Stimulated activated CD4-positive, alpha-beta T cell treated with anti-CD3 and anti-CD28 coated beads, Interleukin-4, amount 100 ng/mL, for 48 hours (primary cell): ENCODE data around the gene TAF1.
"Not testable (repeated sequence)": the region's sequence is repeated elsewhere in the genome, so short reads cannot be mapped to it uniquely, and the experiment has no call there.

Source experiments
- DNase-seq, 2 donors: peaks; one replicate each; pipeline ENCODE4 v3.0.0-alpha.2; 2020; ENCODE audit warnings: low read depth in 2 of 2

The TAF1 gene

DNA sequence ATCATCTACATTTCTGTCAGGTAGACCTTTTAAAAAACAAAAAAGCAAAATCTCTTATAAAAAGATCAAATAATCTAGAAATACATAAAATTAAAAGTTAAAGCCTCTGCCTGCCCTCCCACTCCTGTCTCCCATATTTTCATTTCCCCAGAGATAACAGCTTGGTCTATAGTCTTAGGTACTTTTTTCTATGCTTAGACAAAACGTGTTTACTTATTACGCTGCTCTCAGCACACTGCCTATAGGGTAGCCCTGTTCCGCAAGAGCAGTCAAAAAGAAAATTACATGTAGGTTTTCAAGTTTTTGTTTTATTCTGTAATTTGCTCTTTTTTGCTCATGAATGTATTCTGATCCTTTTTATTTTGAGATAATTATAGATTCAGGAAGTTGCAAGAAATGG is 73.3 kb downstream of the TAF1 start:
- DNase-seq = no peak

DNA sequence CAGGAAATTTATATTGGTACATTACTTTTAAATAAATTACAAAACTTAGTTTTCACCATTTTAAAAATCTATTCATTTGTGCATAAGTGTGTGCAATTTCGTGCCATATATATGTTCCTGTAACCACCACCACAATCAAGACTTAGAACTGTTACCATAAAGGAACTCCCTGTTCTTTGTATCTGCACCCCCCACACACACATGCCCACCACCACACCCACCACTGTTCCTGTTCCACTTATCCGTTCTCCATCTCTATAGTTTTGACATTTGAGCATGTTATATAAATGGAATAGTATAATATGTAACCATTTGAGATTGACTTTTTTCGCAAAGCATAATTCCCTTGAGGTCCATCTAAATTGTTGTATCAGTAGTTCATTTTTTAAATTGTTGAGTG is 73.7 kb downstream of the TAF1 start:
- no peak for DNase-seq

DNA sequence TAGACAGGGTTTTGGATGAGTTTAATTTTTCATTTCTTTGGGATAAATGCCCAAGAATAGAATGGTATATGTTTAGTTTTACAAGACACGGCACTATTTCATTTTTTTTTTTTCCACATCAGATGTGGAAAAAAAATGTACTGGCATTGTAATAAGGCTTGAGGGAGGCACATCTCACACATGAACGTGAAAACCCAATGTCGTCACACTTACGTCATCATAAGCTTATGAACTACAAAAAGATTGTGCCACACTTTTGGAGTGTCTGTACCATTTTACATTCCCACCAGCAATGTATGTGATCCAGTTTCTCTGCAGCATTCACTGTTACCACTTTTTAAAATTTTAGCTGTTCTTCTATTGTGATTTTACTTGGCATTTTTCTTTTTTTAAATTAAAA is 74.2 kb downstream of the TAF1 start:
- DNase-seq = no peak

DNA sequence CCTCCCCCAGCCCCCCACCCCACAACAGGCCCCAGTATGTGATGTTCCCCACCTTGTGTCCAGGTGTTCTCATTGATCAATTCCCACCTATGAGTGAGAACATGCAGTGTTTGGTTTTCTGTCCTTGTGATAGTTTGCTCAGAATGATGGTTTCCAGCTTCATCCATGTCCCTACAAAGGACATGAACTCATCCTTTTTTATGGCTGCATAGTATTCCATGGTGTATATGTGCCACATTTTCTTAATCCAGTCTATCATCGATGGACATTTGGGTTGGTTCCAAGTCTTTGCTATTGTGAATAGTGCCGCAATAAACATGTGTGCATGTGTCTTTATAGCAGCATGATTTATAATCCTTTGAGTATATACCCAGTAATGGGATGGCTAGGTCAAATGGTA is 75.7 kb downstream of the TAF1 start:
- DNase-seq = not testable (repeated sequence)

DNA sequence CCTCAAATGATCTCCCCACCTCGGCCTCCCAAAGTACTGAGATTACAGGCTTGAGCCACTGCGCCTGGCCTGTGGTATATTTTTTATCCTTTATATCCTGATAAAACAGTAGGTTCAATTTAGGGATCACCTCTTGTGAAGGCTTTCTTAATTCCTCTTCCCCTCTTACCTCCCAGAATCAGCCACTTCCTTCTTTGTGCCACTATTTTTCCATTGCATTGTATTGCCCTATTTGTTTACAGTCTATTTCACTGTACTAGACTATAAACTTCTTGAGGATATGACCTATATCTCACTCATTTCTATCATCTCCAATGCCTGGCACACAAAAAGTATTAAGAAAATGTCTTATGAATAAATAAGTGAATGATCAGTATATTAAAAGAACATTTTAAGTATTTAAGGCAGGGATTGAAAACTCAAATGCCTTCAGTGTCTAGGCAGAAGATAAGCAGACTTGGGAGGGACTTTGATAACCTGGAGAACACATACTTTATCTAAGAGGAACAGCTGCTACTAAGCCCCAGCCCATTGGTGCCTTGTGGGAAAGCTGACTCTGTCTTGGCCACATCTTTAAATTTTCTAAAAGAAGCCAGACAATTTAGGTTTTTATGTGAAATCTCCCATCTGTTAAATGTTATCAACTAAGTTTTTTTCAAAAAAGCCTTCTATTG is 84.4 kb downstream of the TAF1 start:
- no peak for DNase-seq

DNA sequence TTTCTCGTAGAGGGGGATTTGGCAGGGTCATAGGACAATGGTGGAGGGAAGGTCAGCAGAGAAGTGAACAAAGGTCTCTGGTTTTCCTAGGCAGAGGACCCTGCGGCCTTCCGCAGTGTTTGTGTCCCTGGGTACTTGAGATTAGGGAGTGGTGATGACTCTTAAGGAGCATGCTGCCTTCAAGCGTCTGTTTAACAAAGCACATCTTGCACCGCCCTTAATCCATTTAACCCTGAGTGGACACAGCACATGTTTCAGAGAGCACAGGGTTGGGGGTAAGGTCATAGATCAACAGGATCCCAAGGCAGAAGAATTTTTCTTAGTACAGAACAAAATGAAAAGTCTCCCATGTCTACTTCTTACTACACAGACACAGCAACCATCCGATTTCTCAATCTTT is 85.4 kb downstream of the TAF1 start:
- not testable (repeated sequence) for DNase-seq

DNA sequence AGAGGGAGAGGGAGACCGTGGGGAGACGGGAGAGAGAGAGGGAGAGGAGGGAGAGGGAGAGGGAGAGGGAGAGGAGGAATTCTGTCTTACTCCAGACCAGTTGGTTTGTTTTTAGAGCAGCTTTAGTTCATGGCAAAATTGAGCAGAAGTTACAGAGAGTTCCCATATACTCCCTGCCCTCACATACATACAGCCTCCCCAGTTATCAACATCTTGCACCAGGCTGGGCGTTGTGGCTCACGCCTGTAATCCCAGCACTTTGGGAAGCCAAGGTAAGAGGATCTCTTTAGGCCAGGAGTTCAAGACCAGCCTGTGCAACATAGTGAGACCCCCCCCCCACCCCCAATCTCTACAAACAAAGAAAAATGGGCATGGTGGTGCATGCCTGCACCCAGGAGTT is 86.9 kb downstream of the TAF1 start:
- no peak for DNase-seq

DNA sequence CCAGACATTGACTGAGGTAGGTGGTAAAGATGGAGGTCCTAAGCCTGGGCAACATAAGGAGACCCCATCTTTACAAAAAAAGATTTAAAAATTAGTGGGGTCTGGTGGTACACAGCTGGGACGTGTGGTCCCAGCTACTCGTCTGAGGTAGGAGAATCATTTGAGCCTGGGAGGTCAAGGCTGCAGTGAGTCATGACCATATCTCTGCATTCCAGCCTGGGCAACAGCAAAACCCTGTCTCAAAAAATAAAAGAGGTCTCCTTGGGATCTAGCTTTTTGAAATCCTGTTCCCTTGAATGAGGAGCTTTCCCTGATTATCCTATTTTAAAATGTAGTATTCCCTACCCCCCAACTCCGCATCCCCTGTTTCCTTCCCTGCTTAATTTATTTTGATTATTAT is 88.1 kb downstream of the TAF1 start:
- DNase-seq = no peak

DNA sequence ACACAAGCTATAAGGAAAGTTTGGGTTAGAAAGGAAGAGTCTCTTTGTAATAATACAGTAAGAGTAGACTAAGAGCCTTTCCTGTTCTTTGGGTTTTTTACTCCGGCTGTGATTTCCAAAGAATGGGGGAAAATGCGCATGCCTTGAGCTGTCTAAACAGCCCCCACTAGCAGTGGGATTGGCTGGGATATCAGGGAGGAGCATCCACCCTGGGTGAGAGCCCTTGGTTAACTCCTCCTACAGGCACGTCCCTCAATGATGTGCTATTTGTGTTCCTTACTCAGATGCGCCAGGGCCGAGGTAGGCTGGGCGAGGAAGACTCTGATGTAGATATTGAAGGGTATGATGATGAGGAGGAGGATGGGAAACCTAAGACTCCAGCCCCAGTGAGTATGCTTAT is 92.7 kb downstream of the TAF1 start:
- DNase-seq = no peak

DNA sequence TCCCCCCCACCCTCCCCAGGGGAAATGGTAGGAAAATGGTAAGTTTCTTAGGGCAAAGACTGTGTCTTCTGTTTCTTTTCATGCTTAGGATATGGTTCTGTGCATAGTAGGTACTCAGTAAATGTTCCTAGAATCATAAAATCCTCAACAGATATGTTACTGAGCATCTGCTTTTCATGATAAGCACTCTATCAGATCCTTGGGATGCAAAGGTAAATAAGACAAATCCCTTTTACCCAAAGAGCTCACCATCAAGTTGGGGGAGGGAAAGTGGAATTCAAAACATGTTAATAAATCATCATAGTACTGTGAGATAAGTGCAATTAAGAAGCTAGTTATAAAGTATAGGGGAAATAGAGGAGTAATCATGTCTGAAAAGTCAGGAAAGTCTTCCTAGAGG is 98.8 kb downstream of the TAF1 start:
- DNase-seq = no peak

DNA sequence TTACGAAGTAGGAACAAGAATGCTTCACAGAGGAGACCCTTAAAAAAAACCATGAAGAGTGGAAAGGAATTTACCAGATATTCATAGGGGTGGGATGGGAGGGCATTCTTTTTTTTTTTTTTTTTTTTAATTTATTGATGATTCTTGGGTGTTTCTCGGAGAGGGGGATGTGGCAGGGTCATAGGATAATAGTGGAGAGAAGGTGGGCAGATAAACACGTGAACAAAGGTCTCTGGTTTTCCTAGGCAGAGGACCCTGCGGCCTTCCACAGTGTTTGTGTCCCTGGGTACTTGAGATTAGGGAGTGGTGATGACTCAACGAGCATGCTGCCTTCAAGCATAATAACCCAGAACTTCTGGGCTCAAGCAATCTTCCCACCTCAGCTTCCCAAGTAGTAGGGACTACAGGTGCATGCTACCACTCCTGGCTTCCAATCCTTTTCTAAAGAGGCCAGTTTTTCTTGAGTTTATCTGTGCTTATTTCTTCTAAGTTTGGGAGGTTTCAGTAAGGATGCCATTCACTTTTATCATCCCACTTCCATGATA is 100.9 kb downstream of the TAF1 start:
- no peak for DNase-seq

DNA sequence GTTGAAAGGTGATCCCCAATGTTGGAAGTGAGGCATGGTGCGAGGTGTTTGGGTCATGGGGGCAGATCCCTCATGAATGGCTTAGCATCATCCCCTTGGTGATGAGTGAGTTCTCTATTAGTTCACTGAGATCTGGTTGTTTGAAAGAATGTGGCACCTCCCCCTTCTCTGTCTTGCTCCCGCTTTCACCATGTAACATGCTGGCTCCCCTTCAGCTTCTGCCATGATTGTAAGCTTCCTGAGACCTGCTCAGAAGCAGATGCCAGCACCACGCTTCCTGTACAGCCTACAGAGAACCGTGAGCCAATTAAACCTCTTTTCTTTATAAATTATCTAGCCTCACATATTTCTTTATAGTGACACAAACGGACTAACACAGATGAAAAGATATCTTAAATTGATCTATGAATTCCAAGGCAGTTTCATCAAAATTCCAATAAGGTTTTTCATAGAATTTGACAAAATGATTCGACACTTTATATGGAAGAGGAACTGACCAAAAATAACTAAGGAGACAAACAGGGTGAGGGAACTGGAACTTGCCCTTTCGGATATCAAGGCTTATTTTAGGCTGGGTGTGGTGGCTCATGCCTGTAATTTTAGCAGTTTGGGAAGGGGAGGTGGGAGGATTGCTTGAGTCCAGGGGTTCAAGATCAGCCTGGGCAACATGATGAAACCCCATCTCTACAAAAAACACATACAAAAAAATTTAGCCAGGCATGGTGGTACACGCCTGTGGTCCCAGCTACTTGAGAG is 109.8 kb downstream of the TAF1 start:
- DNase-seq = no peak

DNA sequence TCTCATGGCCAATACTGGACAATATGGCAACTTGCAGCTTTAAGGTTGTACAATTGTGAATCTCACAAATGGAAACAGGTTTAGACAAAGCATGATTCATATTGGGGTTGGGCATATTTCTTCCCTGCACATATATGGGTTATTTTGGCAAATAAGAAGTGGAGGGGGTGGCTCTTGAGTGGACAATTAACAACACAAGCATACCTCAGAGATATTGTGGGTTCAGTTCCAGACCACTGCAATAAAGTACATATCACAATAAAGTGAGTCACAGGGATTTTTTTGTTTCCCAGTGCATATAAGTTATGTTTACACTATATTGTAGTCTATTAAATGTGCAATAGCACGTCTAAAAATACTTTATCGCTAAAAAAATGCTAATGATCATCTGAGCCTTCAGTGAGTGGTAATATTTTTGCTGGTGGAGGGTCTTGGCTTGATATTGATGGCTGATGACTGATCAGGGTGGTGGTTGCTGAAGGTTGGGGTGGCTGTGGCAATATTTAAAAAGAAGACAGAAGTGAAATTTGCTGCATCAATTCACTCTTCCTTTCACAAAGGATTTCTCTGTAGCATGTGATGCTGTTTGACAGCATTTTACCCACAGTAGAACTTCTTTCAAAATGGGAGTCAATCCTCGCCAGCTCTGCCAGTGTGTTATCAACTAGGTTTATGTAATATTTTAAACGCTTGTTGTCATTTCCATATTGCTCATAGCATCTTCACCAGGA is 116.2 kb downstream of the TAF1 start:
- no peak for DNase-seq

DNA sequence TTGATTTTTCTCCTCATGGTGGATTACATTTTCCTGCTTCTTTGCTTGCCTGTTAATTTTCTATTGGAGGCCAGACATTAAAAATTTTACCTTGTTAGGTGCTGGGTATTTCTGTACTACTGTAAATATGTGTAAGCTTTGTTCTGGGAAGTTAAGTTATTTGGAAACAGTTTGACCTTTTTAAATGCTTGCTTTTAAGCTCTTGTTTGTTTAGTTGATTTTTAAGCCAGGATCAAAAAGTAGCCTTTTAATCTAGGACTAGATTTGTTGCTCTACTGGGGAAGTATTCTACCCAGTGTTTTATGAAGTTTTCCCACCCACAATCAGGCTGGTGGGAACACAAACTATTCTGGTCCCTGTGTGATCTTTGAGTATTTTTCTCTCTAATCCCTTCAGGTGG is 121.7 kb downstream of the TAF1 start:
- DNase-seq = no peak

DNA sequence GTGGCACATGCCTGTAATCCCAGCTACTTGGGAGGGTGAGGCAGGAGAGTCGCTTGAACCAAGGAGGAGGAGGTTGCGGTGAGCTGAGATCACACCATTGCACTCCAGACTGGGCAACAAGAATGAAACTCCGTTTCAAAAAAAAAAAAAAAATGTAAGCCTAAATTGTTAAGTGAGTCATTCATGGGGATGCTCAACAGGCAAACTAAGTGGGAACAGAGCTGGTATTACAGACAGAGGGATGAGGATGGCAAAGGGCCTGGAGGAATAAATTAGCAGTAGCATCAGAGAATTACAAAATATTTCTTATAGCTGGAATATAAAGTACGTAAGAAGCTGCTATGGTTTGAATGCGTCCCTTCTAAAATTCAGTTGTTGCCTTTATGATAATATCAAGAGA is 123.4 kb downstream of the TAF1 start:
- DNase-seq = no peak

DNA sequence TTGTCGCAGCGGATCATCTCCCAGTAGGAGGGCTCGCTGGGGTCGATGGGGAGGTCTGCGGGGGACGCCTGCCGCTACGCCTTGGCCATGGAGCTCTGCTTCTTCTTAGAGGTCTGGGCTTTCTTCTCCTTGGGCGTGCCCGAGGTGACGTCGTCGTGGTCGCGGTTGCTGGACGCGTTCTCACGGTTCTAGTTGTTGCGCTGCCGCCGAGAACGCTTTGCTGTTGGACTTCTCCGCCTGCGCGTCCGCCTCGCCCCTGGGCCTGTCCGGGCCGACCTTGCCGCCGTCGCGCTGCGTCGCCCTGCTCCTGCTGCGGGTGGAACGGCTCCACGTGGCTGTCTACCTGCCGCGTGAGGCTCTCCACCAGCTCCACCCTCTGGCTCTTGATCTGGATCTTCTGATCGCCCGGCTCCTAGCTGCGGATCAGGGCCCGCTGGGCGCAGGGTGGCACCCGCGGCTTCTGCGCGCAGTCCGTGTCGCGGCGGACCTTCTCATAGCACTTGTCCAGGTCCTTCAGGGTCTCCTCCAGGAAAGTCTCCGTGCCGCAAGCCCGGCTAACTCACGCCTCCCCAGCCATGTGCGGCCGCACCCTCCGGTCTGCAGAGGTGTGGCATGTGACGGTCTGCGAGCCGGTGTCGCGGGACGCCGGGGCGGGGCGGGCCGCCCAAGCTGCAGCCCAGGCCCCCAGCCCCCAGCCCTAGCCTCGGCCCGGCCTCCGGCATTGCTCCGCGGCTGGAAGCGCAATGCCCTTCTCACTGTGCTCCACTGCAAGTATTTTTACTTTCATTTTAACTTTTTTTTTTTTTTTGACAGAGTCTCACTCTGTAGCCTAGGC is 126.3 kb downstream of the TAF1 start:
- DNase-seq = peak; percentile 19 to 26

DNA sequence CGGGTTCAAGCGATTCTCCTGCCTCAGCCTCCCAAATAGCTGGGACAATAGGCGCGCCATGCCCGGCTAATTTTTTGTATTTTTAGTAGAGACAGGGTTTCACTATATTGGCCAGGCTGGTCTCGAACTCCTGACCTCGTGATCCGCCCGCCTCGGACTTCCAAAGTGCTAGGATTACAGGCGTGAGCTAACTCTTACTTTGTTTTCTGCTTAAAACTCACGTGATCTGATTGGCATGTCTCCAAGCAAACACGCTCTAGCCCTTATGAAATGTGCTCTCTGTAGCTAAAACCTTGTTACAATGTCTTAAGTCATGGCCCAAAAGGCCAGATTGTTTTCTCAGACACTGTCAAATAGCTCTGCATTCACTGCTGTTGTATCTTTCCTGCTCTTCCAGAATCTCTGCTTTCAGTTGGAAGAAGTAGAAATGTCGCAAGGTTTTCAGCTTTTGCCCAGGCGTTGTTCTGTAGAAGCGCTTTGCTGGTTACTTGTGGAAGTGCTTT is 127.0 kb downstream of the TAF1 start:
- DNase-seq = no peak

DNA sequence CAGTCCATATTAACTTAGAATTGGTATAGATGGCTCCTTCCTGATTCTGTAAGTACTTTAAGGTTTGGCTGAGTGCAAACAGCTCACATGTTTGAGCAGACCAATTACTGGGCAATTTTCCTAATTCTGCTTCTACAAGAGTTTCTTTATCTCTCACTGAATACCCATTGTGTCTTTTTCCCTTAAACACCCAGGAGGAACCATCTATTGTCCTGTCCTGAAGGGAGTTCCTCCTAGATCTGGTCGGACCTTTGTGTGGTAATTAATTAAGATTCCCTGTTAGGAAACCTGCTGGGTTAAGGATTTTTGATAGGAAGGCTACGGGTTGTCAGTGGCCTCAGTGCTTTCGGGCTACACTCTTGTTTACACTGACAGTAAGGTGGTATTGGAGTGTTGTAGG is 129.8 kb downstream of the TAF1 start:
- not testable (repeated sequence) for DNase-seq

DNA sequence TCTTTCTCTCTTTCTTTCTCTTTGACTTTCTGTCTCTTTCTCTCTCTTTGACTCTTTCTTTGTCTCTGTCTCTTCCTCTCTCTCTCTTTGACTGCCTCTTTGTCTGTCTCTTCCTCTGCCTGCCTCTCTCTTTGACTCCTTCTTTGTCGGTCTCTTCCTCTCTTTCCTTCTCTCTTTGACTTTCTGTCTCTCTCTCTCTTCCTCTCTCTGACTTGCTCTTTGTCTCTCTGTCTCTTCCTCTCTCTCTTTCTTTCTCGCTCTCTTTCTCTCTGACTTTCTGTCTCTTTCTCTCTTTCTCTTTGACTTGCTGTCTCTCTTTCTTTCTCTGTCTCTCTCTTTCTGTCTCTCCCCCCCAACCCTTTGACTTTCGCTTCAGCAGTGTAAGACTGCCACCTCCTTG is 130.3 kb downstream of the TAF1 start:
- no peak for DNase-seq

DNA sequence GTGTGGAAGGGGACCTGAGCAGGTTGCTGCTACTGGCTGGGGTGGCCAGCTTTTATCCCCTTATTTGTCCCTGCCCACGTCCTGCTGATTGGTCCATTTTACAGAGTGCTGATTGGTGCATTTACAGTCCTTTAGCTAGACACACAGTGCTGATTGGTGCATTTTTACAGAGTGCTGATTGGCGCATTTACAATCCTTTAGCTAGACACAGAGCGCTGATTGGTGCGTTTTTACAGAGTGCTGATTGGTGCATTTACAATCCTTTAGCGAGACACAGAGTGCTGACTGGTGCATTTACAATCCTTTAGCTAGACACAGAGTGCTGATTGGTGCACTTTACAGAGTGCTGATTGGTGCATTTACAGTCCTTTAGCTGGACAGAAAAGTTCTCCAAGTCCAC is 135.9 kb downstream of the TAF1 start:
- not testable (repeated sequence) for DNase-seq

DNA sequence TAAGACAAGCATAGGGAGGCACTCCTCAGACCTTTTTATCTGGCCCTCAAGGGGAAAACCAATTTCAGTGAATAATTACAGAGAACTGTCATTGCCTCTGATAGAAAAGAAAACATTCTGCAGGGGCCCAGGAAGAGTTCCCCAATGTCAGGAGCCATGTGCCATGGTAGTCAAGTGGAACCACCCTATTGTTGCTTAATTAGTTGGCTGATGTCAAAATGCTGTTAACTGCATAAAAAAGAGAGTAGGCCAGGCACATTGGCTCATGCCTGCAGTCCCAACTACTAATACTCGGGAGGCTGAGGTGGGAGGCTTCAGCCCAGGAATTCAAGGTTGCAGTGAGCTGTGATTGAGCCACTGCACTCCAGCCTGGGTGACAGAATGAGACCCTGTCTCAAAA is 138.2 kb downstream of the TAF1 start:
- no peak for DNase-seq

DNA sequence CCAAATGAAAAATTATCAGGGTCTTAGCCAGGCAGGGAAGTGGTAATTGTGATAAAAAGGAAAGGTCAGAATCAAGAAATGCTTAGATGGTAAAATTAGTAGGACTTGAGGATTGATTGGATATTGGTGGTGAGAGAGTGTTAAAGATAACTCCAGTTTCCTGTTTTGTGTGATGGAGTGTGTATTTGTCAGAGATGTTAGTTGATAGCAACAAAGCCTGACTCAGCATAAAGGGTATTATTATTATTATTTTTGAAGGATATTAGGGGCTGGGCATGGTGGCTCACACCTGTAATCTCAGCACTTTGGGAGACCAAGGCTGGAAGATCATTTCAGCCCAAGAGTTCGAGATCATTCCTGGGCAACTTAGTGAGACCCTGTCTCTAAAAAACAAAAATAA is 143.1 kb downstream of the TAF1 start:
- no peak for DNase-seq
